Stimulated activated effector memory CD8-positive, alpha-beta T cell treated with anti-CD3 and anti-CD28 coated beads, Interleukin-12 subunit alpha, Interleukin-12 subunit beta, amount 100 ng/mL, for 72 hours (primary cell): ENCODE data around the gene LRMDA.
"Not testable (repeated sequence)": the region's sequence is repeated elsewhere in the genome, so short reads cannot be mapped to it uniquely, and the experiment has no call there.

ENCODE experiments used
- ATAC-seq: fragments of 150-1000 bp; cut with Tn5 transposase; 2 replicates; pipeline ENCODE4 v1.10.0; 2021
- DNase-seq, 2 donors: peaks; one replicate each; pipeline ENCODE4 v3.0.0; 2021 to 2022; ENCODE audit warnings: low spot score in 2 of 2
- H3K27ac Mint-ChIP-seq: one replicate; pipeline ENCODE4 v1.8.0; 2022; ENCODE audit warnings: mild to moderate bottlenecking, mixed read lengths
- H3K36me3 Mint-ChIP-seq: one replicate; pipeline ENCODE4 v1.8.0; 2022; ENCODE audit warnings: mild to moderate bottlenecking, mixed read lengths
- H3K4me1 Mint-ChIP-seq: one replicate; pipeline ENCODE4 v1.8.0; 2022; ENCODE audit warnings: mixed read lengths
- H3K4me3 Mint-ChIP-seq: one replicate; pipeline ENCODE4 v1.8.0; 2022; ENCODE audit warnings: mild to moderate bottlenecking, mixed read lengths
- H3K9me3 Mint-ChIP-seq: one replicate; pipeline ENCODE4 v1.8.0; 2022; ENCODE audit warnings: mixed read lengths

Gene LRMDA

GRCh38 chr10:75508814-75509306 lies 77.4 kb downstream of the LRMDA start:
- DNase-seq (no peak), ATAC-seq (no peak)
- Mint-ChIP-seq H3K36me3 (no peaks in the 10 kb centered on the region), H3K27ac (no peak overlapping the region), H3K4me3 (no peak overlapping the region), H3K4me1 (no peaks in the 10 kb centered on the region), H3K9me3 (no peaks in the 10 kb centered on the region)

GRCh38 chr10:75509706-75510105 lies 78.3 kb downstream of the LRMDA start:
- Mint-ChIP-seq H3K36me3 (no peaks in the 10 kb centered on the region), H3K9me3 (peaks cover 3% of the 10 kb centered on the region), H3K27ac (no peak overlapping the region), H3K4me1 (no peaks in the 10 kb centered on the region), H3K4me3 (no peak overlapping the region)
- DNase-seq (no peak), ATAC-seq (no peak)

- H3K4me1 Mint-ChIP-seq: no peaks in the 10 kb centered on the region
- peaks cover 6% of the 10 kb centered on the region for H3K9me3 Mint-ChIP-seq
- ATAC-seq (no peak), DNase-seq (no peak)
- H3K4me3 Mint-ChIP-seq: no peak overlapping the region
- no peak overlapping the region for H3K27ac Mint-ChIP-seq
- H3K36me3 Mint-ChIP-seq: no peaks in the 10 kb centered on the region
Measured at GRCh38 chr10:75511011-75511410, 79.6 kb downstream of the LRMDA start.

- peaks cover 6% of the 10 kb centered on the region for H3K9me3 Mint-ChIP-seq
- no peak overlapping the region for H3K4me3 Mint-ChIP-seq
- no peak for ATAC-seq
- H3K36me3 Mint-ChIP-seq: no peaks in the 10 kb centered on the region
- no peaks in the 10 kb centered on the region for H3K4me1 Mint-ChIP-seq
- H3K27ac Mint-ChIP-seq: no peak overlapping the region
- no peak for DNase-seq
Measured at GRCh38 chr10:75512203-75512933, 80.9 kb downstream of the LRMDA start.

- H3K36me3 Mint-ChIP-seq: no peaks in the 10 kb centered on the region
- H3K4me3 Mint-ChIP-seq: no peak overlapping the region
- ATAC-seq (no peak), DNase-seq (no peak)
- H3K4me1 Mint-ChIP-seq: no peaks in the 10 kb centered on the region
- H3K27ac Mint-ChIP-seq: no peak overlapping the region
- peaks cover 6% of the 10 kb centered on the region for H3K9me3 Mint-ChIP-seq
Measured at GRCh38 chr10:75513292-75513885, 82.0 kb downstream of the LRMDA start.

- Mint-ChIP-seq H3K27ac (no peak overlapping the region), H3K4me1 (no peaks in the 10 kb centered on the region), H3K4me3 (no peak overlapping the region), H3K36me3 (no peaks in the 10 kb centered on the region), H3K9me3 (peaks cover 9% of the 10 kb centered on the region)
- no peak for DNase-seq
- no peak for ATAC-seq
Measured at GRCh38 chr10:75514830-75515229, 83.4 kb downstream of the LRMDA start.

- H3K9me3 Mint-ChIP-seq, H3K4me3 Mint-ChIP-seq, H3K4me1 Mint-ChIP-seq, H3K27ac Mint-ChIP-seq, ATAC-seq, DNase-seq, H3K36me3 Mint-ChIP-seq: not testable (repeated sequence)
Measured at GRCh38 chr10:75516154-75516553, 84.7 kb downstream of the LRMDA start.

GRCh38 chr10:75519213-75519612 lies 87.8 kb downstream of the LRMDA start:
- H3K4me3 Mint-ChIP-seq, H3K27ac Mint-ChIP-seq, H3K4me1 Mint-ChIP-seq, H3K36me3 Mint-ChIP-seq, DNase-seq, ATAC-seq, H3K9me3 Mint-ChIP-seq: not testable (repeated sequence)

- H3K36me3 Mint-ChIP-seq, H3K4me3 Mint-ChIP-seq, H3K4me1 Mint-ChIP-seq, ATAC-seq, DNase-seq, H3K27ac Mint-ChIP-seq, H3K9me3 Mint-ChIP-seq: not testable (repeated sequence)
Measured at GRCh38 chr10:75521194-75521829, 89.9 kb downstream of the LRMDA start.

GRCh38 chr10:75525067-75525466 lies 93.6 kb downstream of the LRMDA start:
- Mint-ChIP-seq H3K27ac (no peak overlapping the region), H3K9me3 (no peaks in the 10 kb centered on the region), H3K36me3 (no peaks in the 10 kb centered on the region), H3K4me3 (no peak overlapping the region), H3K4me1 (no peaks in the 10 kb centered on the region)
- no peak for ATAC-seq
- no peak for DNase-seq

GRCh38 chr10:75525646-75526045 lies 94.2 kb downstream of the LRMDA start:
- no peaks in the 10 kb centered on the region for H3K9me3 Mint-ChIP-seq
- no peak overlapping the region for H3K4me3 Mint-ChIP-seq
- DNase-seq (no peak), ATAC-seq (no peak)
- H3K36me3 Mint-ChIP-seq: no peaks in the 10 kb centered on the region
- H3K4me1 Mint-ChIP-seq: no peaks in the 10 kb centered on the region
- H3K27ac Mint-ChIP-seq: no peak overlapping the region

GRCh38 chr10:75527542-75527941 lies 96.1 kb downstream of the LRMDA start:
- H3K4me3 Mint-ChIP-seq: no peak overlapping the region
- no peak overlapping the region for H3K27ac Mint-ChIP-seq
- DNase-seq (no peak), ATAC-seq (no peak)
- no peaks in the 10 kb centered on the region for H3K36me3 Mint-ChIP-seq
- H3K4me1 Mint-ChIP-seq: no peaks in the 10 kb centered on the region
- no peaks in the 10 kb centered on the region for H3K9me3 Mint-ChIP-seq

GRCh38 chr10:75528392-75528791 lies 97.0 kb downstream of the LRMDA start:
- H3K27ac Mint-ChIP-seq: no peak overlapping the region
- H3K9me3 Mint-ChIP-seq: no peaks in the 10 kb centered on the region
- ATAC-seq (no peak), DNase-seq (no peak)
- H3K4me3 Mint-ChIP-seq: no peak overlapping the region
- no peaks in the 10 kb centered on the region for H3K36me3 Mint-ChIP-seq
- H3K4me1 Mint-ChIP-seq: no peaks in the 10 kb centered on the region

- H3K9me3 Mint-ChIP-seq: no peaks in the 10 kb centered on the region
- H3K27ac Mint-ChIP-seq: no peak overlapping the region
- DNase-seq (no peak), ATAC-seq (no peak)
- no peak overlapping the region for H3K4me3 Mint-ChIP-seq
- H3K36me3 Mint-ChIP-seq: no peaks in the 10 kb centered on the region
- no peaks in the 10 kb centered on the region for H3K4me1 Mint-ChIP-seq
Measured at GRCh38 chr10:75530299-75530698, 98.9 kb downstream of the LRMDA start.

- H3K36me3 Mint-ChIP-seq: no peaks in the 10 kb centered on the region
- H3K4me3 Mint-ChIP-seq: no peak overlapping the region
- H3K9me3 Mint-ChIP-seq: no peaks in the 10 kb centered on the region
Measured at GRCh38 chr10:75531571-75532031, 100.2 kb downstream of the LRMDA start.

More at GRCh38 chr10:75531571-75532031, 100.2 kb downstream of the LRMDA start:
- Mint-ChIP-seq H3K27ac (no peak overlapping the region), H3K4me1 (no peaks in the 10 kb centered on the region)
- DNase-seq: no peak
- ATAC-seq: no peak
